HuH-7.5 (cell line): ENCODE results near the gene LUZP1.
"Not testable (repeated sequence)": the region's sequence is repeated elsewhere in the genome, so short reads cannot be mapped to it uniquely, and the experiment has no call there.

ENCODE experiments used
- DNase-seq: peaks from one replicate; pipeline ENCODE4 v3.0.0; 2011; ENCODE audit warnings: low spot score

The LUZP1 gene

DNA sequence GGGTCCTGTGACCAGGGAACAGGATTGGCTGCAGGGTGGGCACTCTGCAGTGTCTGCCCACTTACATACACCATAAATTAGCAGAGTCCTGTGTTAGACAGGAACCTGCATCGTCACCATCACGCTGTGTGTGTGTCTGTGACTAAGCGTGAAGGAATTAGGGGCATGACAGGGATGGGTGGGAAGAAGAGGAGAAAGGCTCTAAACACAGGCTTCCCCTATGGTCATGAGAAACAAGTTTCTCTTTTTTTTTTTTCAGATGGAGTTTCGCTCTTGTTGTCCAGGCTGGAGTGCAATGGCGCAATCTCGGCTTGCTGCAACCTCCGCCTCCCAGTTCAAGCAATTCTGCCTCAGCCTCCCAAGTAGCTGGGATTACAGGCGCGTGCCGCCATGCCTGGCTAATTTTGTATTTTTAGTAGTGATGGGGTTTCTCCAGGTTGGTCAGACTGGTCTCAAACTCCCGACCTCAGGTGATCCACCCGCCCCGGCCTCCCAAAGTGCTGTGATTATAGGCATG, 20.3 kb upstream of the LUZP1 start:
- not testable (repeated sequence) for DNase-seq

DNA sequence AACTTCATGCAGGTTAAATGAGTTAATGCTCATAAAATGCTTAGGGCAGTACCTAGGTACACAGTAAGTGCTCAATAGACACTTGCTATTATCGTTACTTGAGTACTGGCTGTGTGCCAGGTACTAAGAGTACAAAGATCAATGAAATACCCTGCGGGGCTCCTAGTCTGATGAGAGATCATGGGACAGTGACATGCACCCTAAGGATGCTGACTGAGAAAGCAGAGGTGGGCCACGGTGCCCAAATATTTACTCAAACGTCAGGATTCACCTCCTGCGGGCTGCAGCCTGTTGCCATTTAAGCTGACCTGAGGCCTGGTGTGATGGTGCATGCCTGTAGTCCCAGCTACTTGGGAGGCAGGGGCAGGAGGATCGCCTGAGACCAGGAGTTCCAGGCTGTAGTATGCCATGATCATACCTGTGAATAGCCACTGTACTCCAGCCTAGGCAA, 19.8 kb upstream of the LUZP1 start:
- DNase-seq = no peak

DNA sequence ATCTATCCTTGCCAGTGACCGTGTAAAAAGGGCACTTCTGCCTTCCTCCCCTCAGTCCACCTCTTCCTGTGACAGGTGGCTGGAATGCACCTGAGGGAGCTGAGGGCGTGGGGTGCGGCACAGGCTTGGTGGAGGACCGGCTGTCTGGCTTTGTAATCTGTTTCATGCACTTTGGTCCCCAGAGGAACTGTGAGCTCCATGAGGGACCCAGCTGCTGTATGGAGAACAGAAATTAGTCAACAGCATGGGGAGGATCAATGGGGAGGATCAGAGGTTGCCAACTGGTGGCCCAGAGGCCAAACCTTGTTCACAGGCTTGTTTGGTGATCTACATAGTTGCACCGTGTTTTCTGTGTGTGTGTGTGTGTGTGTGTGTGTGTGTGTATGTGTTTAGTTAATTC, 19.0 kb upstream of the LUZP1 start:
- no peak for DNase-seq

DNA sequence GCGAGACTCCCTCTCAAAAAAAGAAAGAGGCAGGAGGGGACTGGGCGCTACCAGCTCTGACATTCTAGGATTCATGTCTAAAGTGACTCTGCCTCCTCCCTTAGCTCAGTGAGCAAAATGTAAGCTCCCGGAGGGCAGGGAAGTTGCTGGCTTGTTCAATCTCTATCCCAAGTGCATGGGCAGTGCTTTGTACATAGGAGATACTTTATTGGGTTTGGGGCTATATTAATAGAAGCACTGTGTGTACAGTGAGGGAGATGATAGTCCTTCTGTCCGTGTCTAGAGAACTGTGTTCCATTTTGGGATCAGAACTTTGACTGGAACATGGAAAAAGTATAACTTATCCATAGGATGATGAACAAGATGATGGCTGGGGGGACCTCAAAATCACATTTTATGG, 16.7 kb upstream of the LUZP1 start:
- DNase-seq = no peak

GRCh38 chr1:23184212-23184934, 15.7 kb upstream of the LUZP1 start:
- no peak for DNase-seq

- DNase-seq = no peak
Observed at GRCh38 chr1:23179862-23180261, 11.2 kb upstream of the LUZP1 start.

GRCh38 chr1:23178950-23179349, 10.3 kb upstream of the LUZP1 start:
- DNase-seq = peak; percentile 56

DNA sequence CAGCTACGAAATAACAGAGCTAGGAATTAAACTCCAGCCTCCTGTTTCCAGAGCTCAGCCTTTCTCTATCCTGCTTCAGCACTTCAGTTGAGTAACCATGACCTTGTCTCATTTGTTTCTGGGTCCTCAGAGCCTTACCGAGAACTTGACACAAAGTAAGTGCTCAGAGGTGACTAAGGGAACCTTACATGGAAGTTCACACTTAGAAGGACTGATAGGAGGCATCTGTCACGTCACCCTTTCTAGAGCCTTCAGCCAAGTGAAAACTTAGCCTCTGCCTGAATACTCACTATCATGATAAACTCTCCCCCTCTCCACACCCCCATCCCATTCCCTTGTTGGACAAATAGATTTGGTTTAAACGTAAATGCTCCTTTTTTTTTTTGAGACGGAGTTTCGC, 9.8 kb upstream of the LUZP1 start:
- DNase-seq = no peak

DNA sequence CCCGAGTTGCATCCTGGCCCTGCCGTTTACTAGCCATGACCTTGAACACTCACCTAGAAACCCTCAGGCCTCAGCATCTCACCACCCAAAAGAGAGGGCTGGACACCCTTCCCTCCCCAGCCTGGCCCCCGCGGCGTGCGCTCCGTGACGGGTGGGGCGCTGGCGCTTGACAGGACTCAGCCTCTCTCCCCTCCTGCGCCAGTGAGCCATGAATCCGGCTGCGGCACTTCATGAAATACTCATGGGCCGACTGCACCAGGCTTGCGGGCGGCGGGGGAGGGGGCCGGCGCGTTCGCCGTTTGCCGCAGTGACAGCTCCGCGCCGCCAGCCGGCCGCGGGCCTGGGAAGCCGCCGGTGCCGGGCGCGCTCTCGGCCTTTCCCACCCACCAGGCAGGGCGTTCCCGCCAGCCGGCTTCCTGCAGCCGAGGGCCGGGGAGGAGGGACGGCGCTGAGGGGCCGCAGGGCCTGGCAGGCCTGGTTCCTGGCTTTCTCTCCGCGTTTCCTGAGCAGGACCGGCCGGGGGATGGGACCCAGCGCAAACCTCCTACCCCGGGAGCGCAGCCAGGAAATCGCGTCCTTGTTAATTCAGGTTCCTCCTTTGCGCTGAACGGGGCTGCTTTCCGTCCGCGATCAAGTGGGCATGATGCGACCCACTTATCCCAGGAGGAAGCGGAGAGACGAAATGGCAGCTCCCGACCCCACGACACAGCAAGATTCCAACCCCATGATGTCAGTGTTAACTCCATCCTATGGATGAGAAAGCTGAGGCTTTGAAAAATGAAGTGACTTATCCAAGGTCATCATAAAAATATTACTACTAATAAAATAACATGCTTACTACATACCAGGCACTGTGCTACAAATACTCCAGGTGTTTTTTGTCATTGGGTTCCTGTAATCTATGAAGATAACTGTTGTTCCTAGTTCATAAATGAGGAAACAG, 9.1 kb upstream of the LUZP1 start:
- DNase-seq = peak; percentile 68

GRCh38 chr1:23177031-23177430, 8.4 kb upstream of the LUZP1 start:
- DNase-seq = no peak

- no peak for DNase-seq
Observed at GRCh38 chr1:23174426-23175110, 5.9 kb upstream of the LUZP1 start.

DNA sequence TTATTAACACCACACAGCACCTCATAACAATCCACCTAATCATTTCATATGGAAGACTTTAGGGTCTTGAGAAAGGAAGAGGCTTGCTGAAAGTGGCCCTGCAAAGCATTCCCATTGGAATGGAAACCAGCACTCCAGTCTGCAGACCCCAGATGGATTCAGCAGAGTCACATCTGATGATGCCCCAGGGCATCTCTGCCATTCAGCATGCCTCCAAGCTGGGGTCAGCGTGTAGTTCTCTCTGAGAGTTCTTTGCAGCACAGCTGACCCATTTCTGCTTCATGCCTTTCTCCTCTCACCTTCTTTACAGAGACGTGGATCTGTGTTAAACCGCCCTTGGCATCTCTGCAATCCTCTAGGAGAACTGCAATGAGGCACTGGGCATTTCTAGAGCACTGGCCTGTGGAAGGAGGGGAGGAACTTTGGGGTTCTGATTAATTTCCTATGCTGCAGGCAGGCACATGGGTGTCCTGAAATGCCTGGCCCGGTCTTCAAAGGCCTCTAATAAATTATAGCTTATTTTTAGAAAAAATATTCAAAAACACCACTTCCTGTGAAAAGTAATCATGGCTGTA, 2.6 kb upstream of the LUZP1 start:
- no peak for DNase-seq

GRCh38 chr1:23169727-23170335, 1.2 kb upstream of the LUZP1 start:
- DNase-seq = no peak

- no peak for DNase-seq
Observed at GRCh38 chr1:23169195-23169575, 529 bp upstream of the LUZP1 start.

- no peak for DNase-seq
Observed at GRCh38 chr1:23168079-23168444, 594 bp downstream of the LUZP1 start.

DNA sequence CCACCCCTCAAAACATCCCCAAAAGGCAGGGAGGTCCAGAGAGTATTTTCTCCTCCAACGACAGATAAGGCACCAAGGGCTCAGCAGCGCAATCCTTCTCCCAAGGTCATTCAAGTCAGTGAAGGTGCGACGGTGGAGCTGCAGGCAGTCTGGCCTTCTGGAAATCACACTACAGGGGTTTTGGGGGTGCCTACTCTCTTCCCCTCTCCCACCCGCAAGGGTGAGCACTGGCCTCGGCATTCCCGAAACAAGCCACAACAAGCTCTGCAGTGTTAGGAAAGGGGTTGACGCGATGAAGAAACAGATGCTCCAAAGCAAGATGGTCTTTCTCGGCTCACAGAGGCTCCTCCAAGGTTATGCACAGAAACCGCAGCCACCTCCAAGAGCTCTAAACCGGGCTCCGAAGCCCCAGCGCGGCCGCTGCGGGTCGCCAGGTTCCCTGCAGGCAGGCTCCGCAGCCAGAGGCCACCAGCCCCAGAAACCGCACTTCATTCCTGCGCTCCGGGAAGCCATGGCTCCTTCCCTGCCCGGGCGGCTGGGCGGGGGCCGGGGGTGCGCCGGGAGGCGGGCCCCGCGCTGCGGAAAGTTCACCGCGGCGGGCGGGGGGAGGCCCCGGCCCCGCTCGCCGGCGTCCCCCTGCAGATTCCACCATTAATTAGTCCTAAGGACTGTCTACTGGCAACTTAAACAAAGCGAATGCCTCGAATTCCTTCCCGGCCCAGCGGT, 1.1 kb downstream of the LUZP1 start:
- DNase-seq = peak; percentile 67

DNA sequence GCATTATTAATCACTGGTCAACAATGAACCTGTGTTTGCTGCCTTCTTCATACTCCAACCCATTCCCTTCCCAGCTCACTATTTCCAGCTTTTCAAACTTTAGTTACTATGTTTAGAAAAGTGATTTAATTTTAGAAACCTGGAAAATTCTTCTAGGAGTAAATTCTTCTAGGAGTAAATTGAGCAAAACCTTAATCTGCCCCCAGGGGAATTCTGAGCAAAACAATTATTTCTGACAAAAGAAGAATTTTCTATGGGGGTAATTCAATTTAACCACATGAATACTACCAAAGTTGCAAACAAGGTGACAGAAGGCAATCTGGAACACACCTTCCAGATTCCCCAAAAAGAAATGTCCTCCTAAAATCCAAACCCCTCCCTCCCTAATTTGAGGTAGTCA, 1.8 kb downstream of the LUZP1 start:
- no peak for DNase-seq

GRCh38 chr1:23163395-23163794, 5.3 kb downstream of the LUZP1 start:
- no peak for DNase-seq

DNA sequence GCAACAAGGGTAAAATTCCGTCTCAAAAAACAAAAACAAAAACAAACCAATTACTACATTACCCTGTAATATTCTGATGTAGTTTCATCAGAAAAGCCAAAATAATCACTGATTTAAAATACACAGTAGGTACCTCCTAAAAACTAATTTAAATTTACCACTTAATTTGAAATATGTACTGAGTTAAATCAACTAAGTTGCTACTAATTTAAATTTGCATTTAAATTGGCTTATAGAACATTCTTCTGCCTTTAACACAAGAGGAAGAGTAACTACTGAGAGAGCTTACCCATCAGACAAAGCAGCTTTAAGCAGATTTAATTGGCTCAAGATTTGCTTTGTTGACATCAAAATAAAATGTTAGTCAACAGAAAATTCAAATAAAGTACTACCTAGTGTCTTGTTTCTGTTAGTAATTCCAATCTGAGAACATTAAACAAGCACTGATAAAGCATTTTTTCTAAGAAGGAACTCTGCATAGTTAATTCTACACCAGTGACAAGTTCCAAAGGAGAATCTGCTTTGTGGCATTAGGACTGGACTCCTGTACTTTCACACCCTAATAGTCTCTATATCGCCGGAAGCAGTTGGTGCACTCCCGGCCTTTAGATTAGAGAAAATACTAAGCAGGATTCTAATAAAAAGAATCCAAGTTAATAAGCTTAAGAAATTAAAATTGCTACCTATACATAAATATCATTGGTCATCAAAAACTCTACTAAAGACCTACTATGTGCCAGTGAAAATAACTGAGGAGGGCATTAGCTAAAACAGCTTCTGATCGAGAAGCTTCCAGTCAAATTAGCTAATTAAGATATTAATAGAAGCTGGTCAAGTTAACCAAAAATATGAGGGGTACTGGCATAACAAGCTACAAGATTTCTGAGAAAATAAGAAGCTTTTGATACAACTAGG, 8.4 kb downstream of the LUZP1 start:
- DNase-seq = no peak

DNA sequence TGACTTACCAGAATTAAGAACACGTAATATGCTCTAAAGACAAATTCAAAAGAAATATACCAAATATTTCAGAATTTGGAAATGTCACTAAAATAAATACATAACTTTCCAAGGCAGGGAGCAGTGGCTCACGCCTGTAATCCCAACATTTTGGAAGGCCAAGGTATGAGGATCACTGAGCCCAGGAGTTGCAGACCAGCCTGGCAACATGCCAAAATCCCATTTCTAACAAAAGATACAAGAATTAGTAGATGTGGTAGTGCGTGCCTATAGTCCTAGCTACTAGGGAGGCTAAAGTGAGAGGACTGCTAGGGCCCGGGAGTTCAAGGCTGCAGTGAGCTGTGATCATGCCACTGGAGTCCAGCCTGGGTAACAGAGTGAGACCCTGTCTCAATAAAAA, 11.7 kb downstream of the LUZP1 start:
- no peak for DNase-seq
